Measurements from ENCODE around the gene CLHC1. TPM values are rescaled to one million over a fixed set of nuclear protein-coding genes. Genes with fewer than 3 reads are reported as not detected.
A peak's percentile ranks its signal among the peaks of the same experiment; 100 is the strongest.

Gene CLHC1
- total RNA-seq, 1 donor from 2014 or later, result 12.3 TPM

GRCh38 chr2:55161295-55162210, 70.5 kb downstream of the CLHC1 start:
- H3K36me3 ChIP-seq, result no peaks in the 10 kb centered on the region
- TF ChIP-seq, protein P1, sequence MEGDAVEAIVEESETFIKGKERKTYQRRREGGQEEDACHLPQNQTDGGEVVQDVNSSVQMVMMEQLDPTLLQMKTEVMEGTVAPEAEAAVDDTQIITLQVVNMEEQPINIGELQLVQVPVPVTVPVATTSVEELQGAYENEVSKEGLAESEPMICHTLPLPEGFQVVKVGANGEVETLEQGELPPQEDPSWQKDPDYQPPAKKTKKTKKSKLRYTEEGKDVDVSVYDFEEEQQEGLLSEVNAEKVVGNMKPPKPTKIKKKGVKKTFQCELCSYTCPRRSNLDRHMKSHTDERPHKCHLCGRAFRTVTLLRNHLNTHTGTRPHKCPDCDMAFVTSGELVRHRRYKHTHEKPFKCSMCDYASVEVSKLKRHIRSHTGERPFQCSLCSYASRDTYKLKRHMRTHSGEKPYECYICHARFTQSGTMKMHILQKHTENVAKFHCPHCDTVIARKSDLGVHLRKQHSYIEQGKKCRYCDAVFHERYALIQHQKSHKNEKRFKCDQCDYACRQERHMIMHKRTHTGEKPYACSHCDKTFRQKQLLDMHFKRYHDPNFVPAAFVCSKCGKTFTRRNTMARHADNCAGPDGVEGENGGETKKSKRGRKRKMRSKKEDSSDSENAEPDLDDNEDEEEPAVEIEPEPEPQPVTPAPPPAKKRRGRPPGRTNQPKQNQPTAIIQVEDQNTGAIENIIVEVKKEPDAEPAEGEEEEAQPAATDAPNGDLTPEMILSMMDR (IDR thresholded peaks at IDR 0.05), result no peak
- no peak overlapping the region for H3K4me3 ChIP-seq
- H3K27ac ChIP-seq, result peak overlapping the region; percentile 44
- H3K4me1 ChIP-seq, result peaks cover 76% of the 10 kb centered on the region
- ATAC-seq (peak; percentile 67), DNase-seq (peak; percentile 76)
- intact Hi-C loops (cut with DNase I), result loop anchor here (10.0 kb wide), 1 partner anchor 117 kb away; no protein-coding TSS in a partner anchor
- H3K27me3 ChIP-seq, result no peaks in the 10 kb centered on the region
- H3K9me3 ChIP-seq, result no peaks in the 10 kb centered on the region

DNA sequence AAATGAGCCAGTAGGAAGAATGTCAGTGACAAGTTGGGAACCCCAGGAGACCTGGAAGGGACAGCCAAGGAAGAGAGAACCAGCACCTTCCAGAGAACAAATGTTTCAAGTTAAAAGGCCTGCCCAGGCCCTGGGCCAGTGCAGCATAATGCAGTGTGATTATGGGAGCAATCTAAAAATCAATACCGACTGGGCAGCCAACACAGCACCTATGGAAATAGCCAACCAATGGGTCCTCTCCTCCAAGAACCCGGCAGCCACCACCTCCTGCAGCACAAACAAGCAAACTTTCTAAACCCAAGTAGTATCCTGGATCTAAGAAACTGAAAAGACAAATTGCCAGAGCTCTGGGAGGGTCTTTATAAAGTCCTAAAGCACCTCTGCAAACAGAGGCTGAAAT, 71.7 kb downstream of the CLHC1 start:
- H3K4me1 ChIP-seq, result peaks cover 79% of the 10 kb centered on the region
- no peak overlapping the region for H3K27ac ChIP-seq
- intact Hi-C loops (cut with DNase I), result loop anchor here (10.0 kb wide), 1 partner anchor 116 kb away; no protein-coding TSS in a partner anchor
- ATAC-seq, result no peak
- DNase-seq, result no peak
- H3K36me3 ChIP-seq, result no peaks in the 10 kb centered on the region
- no peaks in the 10 kb centered on the region for H3K9me3 ChIP-seq
- H3K27me3 ChIP-seq, result no peaks in the 10 kb centered on the region
- no peak overlapping the region for H3K4me3 ChIP-seq
- TF ChIP-seq, protein P1 (IDR thresholded peaks at IDR 0.05), result no peak

GRCh38 chr2:55159752-55160151, 72.3 kb downstream of the CLHC1 start:
- Histone ChIP-seq H3K27me3 (no peaks in the 10 kb centered on the region), H3K27ac (no peak overlapping the region), H3K4me1 (peaks cover 79% of the 10 kb centered on the region), H3K9me3 (no peaks in the 10 kb centered on the region), H3K36me3 (no peaks in the 10 kb centered on the region), H3K4me3 (no peak overlapping the region)
- ATAC-seq (no peak), DNase-seq (no peak)
- intact Hi-C loops (cut with DNase I), result loop anchor here (10.0 kb wide), 1 partner anchor 115 kb away; no protein-coding TSS in a partner anchor
- TF ChIP-seq, protein P1 (IDR thresholded peaks at IDR 0.05), result no peak

DNA sequence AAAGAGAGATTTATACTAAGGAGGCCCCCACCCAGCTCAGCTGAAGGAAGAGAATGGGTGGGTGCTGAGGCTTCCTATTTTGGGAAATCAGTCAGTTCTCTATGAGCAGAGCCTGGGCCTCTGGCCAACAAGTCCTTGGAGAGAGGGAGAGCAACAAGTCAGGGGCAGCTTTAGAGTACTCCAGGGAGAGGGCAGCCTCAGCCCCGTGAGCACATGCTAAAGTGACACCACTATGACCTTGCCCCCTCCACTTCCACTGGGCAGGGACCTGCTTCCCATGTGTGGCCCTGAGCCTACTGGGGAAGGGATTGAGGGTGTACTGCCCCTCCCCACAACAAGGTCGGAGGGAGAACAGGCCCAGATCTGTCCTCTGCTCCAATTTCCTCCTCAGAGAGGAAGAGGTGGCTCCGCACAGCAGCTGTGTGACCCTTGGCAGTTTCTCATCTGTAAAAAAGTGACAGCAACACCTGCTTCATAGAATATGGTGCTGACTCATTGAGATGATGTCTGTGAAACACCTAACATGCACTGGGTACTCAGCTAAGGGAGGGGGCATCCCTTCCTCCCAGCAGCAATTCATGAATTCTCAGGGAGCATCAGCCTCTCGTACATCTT, 72.9 kb downstream of the CLHC1 start:
- TF ChIP-seq, protein P1 (IDR thresholded peaks at IDR 0.05), result no peak
- Histone ChIP-seq H3K27me3 (no peaks in the 10 kb centered on the region), H3K27ac (no peak overlapping the region), H3K4me1 (peaks cover 82% of the 10 kb centered on the region), H3K36me3 (no peaks in the 10 kb centered on the region), H3K4me3 (no peak overlapping the region), H3K9me3 (no peaks in the 10 kb centered on the region)
- intact Hi-C loops (cut with DNase I), result no loop called here
- peak; percentile 17 for ATAC-seq
- DNase-seq, result peak; percentile 69

DNA sequence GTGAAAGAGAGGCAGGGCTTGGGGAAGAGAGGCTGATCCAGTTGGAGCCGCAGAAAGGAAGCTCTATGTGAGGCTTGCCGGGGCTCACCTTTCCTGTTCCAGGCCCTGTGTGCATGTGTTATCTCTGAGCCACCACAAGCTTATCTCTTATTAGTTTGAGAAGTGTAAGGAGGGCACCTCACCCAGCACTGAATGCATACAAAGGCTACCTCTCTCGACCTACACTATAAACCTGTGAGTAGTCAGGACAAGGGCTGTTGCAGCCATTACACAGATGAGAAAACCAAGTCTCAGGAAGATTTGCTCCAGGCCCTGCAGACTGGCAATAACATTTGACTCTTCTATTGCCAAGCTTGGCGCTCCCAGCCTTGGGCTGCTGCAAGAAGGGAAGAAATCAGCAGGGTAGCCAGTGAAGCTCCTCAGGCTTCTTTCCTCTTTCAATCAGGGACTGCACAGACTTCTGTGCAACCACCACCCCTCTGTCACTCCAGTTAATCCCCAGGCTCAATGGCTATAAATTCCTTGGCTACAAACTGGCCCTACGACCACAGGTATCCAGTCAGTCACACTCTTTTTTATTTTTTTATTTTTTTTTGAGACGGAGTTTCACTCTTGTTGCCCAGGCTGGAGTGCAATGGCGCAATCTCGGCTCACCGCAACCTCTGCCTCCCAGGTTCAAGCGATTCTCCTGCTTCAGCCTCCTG, 73.8 kb downstream of the CLHC1 start:
- no peak for DNase-seq
- ATAC-seq, result no peak
- peaks cover 85% of the 10 kb centered on the region for H3K4me1 ChIP-seq
- no peaks in the 10 kb centered on the region for H3K9me3 ChIP-seq
- peak overlapping the region; percentile 44 for H3K27ac ChIP-seq
- TF ChIP-seq, protein P1 (IDR thresholded peaks at IDR 0.05), result no peak
- intact Hi-C loops (cut with DNase I), result no loop called here
- H3K27me3 ChIP-seq, result no peaks in the 10 kb centered on the region
- H3K36me3 ChIP-seq, result no peaks in the 10 kb centered on the region
- H3K4me3 ChIP-seq, result no peak overlapping the region

All from upper lobe of right lung (tissue), 1 donor.